HepG2 (cell line): Measurements from ENCODE around the gene SUN5. TPM values are rescaled to one million over a fixed set of nuclear protein-coding genes. Genes with fewer than 3 reads are reported as not detected.

ENCODE experiments used
- ASH2L ChIP-seq: fragments of 300-600, 200-600 bp; sonication (generic); IDR thresholded peaks from 2 replicates; pipeline ENCODE4 v1.7.0; 2017; ENCODE audit warnings: low read depth, mild to moderate bottlenecking, moderate library complexity, mixed read lengths, low read length; ENCODE audit not compliant: insufficient read length
- CERS6 ChIP-seq: sonication (generic); formaldehyde crosslinking; IDR thresholded peaks from 2 replicates; pipeline ENCODE4 v1.5.0; 2020; ENCODE audit warnings: missing genetic modification reagents
- CHCHD3 ChIP-seq: sonication (generic); formaldehyde crosslinking; IDR thresholded peaks from 2 replicates; pipeline ENCODE4 v1.8.0; 2022; ENCODE audit warnings: mild to moderate bottlenecking, missing genetic modification reagents, moderate library complexity
- GPN1 ChIP-seq: sonication (generic); formaldehyde crosslinking; IDR thresholded peaks from 2 replicates; pipeline ENCODE4 v1.5.1; 2020; ENCODE audit warnings: missing genetic modification reagents, borderline replicate concordance
- GTF3A ChIP-seq: sonication (generic); formaldehyde crosslinking; conservative IDR thresholded peaks from 2 replicates; pipeline ENCODE4 v1.4.0; 2020; ENCODE audit warnings: mild to moderate bottlenecking, missing genetic modification reagents
- KLF16 ChIP-seq, 2 experiments: sonication (generic) in 1 of 2; formaldehyde crosslinking in 1 of 2; IDR thresholded peaks; 2 replicates each; pipeline versions ENCODE4 v1.6.1 to v1.8.0; 2016 to 2023; ENCODE audit warnings: missing genetic modification reagents in 2 of 2, missing compliant biosample characterization in 1 of 2
- NCOA2 ChIP-seq: sonication (generic); formaldehyde crosslinking; IDR thresholded peaks from 2 replicates; pipeline ENCODE4 v1.8.0; 2022; ENCODE audit warnings: inconsistent platforms
- NONO ChIP-seq, 2 experiments: fragments of 450-650 bp in 1 of 2; sonication (generic) in 1 of 2; formaldehyde crosslinking in 1 of 2; IDR thresholded peaks in 1 of 2; conservative IDR thresholded peaks in 1 of 2; 2 replicates each; pipeline versions ENCODE4 v1.6.1 to v1.8.0; 2017 to 2022; ENCODE audit warnings: mild to moderate bottlenecking in 1 of 2, missing genetic modification reagents in 1 of 2, moderate library complexity in 1 of 2
- POLR2G ChIP-seq: fragments of 200-400 bp; formaldehyde crosslinking; IDR thresholded peaks from 2 replicates; pipeline ENCODE4 v1.6.1; 2018; ENCODE audit warnings: mild to moderate bottlenecking, low read depth, low read length, moderate library complexity
- PREB ChIP-seq: sonication (generic); formaldehyde crosslinking; IDR thresholded peaks from 2 replicates; pipeline ENCODE4 v1.4.0; 2020; ENCODE audit warnings: missing genetic modification reagents
- ZBTB14 ChIP-seq: sonication (generic); formaldehyde crosslinking; IDR thresholded peaks from 2 replicates; pipeline ENCODE4 v1.4.0; 2020; ENCODE audit warnings: missing genetic modification reagents
- ZNF280D ChIP-seq: sonication (generic); formaldehyde crosslinking; IDR thresholded peaks from 2 replicates; pipeline ENCODE4 v1.5.1; 2020; ENCODE audit warnings: mild to moderate bottlenecking, missing genetic modification reagents
- ZNF333 ChIP-seq: sonication (generic); formaldehyde crosslinking; IDR thresholded peaks from 2 replicates; pipeline ENCODE4 v1.4.0; 2020; ENCODE audit warnings: mild to moderate bottlenecking, missing genetic modification reagents, borderline replicate concordance
- ZNF530 ChIP-seq: sonication (generic); formaldehyde crosslinking; IDR thresholded peaks from 2 replicates; pipeline ENCODE4 v1.5.0; 2020; ENCODE audit warnings: low read depth, mild to moderate bottlenecking, missing genetic modification reagents
- ZNF556 ChIP-seq: sonication (generic); formaldehyde crosslinking; IDR thresholded peaks from 2 replicates; pipeline ENCODE4 v1.4.0; 2020; ENCODE audit warnings: mild to moderate bottlenecking, missing genetic modification reagents, borderline replicate concordance
- ZNF574 ChIP-seq: sonication (generic); formaldehyde crosslinking; IDR thresholded peaks from 2 replicates; pipeline ENCODE4 v1.4.0; 2020; ENCODE audit warnings: missing genetic modification reagents
- ZNF773 ChIP-seq: sonication (generic); formaldehyde crosslinking; IDR thresholded peaks from 2 replicates; pipeline ENCODE4 v1.4.0; 2020; ENCODE audit warnings: missing genetic modification reagents, borderline replicate concordance
- polyA plus RNA-seq, 8 experiments: library from polyadenylated mRNA; depleted of rRNA in 3 of 8; stranded (reverse) in 7 of 8; unstranded in 1 of 8; fragments of >200 nt; fragmentation: Illumina TruSeq in 4 of 8; extraction: Trizol in 4 of 8; gene quantifications; 2 replicates each; pipeline versions ENCODE4 v1.2.1 to v1.2.3, GENCODE V29; 2011 to 2016; ENCODE audit warnings: low read depth in 4 of 8, missing spikeins in 1 of 8, mixed read lengths in 1 of 8; ENCODE audit not compliant: insufficient read depth in 1 of 8
- total RNA-seq, 5 experiments: library from RNA; depleted of rRNA; stranded (reverse); fragments of >200 nt; fragmentation: Illumina TruSeq; extraction: Trizol; gene quantifications; 2 replicates each; pipeline ENCODE4 v1.2.3, GENCODE V29; 2016; ENCODE audit warnings: low read depth in 1 of 5

Gene SUN5
- total and polyA plus RNA-seq, 2 of the 13 experiments (the other 11 are each of a cell fraction or from before 2014, with no cell fraction given) = not detected

GRCh38 chr20:33027769-33028751, 23.8 kb upstream of the SUN5 start (continued):
- TF ChIP-seq ZNF773 (CRISPR knock-in tag) (0 out of 2 replicates have a peak, but pooled peaks have one; percentile 33), PREB (CRISPR knock-in tag) (0 out of 2 replicates have a peak, but pooled peaks have one; percentile 48), ZNF530 (CRISPR knock-in tag) (no peak), GTF3A (CRISPR knock-in tag) (no peak), NONO (IDR thresholded peaks at IDR 0.05) (no peak), NONO (CRISPR knock-in tag; conservative IDR thresholded peaks at IDR 0.05) (0 out of 2 replicates have a peak, but pooled peaks have one; percentile 12), ZNF333 (CRISPR knock-in tag) (no peak), POLR2G (peak; percentile 72), ZNF574 (CRISPR knock-in tag) (no peak), CHCHD3 (CRISPR knock-in tag) (no peak), ZNF556 (CRISPR knock-in tag) (no peak), ZNF280D (CRISPR knock-in tag) (no peak), ZBTB14 (no peak), CERS6 (CRISPR knock-in tag) (0 out of 2 replicates have a peak, but pooled peaks have one; percentile 56), ASH2L (no peak), GPN1 (CRISPR knock-in tag) (no peak), NCOA2 (CRISPR knock-in tag) (no peak), KLF16 (CRISPR knock-in tag; IDR thresholded peaks at IDR 0.05) (no peak)
